MCF 10A (cell line): ENCODE results near the gene KIAA0319L. TPM values are rescaled to one million over a fixed set of nuclear protein-coding genes. Genes with fewer than 3 reads are reported as not detected.
"Not testable (repeated sequence)": the region's sequence is repeated elsewhere in the genome, so short reads cannot be mapped to it uniquely, and the experiment has no call there.

Source experiments
- BruUV-seq: library from RNA; stranded (reverse); fragments of 400-500 nt; replicated peaks from 2 replicates; lab custom pipeline; 2021; lab: Mats Ljungman, UMichigan
- CTCF ChIA-PET: fragments of 300-600 bp; sonication (Branson Sonifier 250); formaldehyde crosslinking; extraction: SDS; loops from one replicate; lab custom pipeline; 2021; ENCODE audit warnings: antibody characterized with exemption, inconsistent platforms; lab: Yijun Ruan, JAX
- POLR2A ChIA-PET: fragments of 300-600, 350-650 bp; sonication (Branson Sonifier 250); formaldehyde crosslinking; extraction: SDS; loops from one replicate; lab custom pipeline; 2020; ENCODE audit warnings: antibody characterized with exemption, inconsistent platforms; lab: Yijun Ruan, JAX
- DNase-seq: peaks from one replicate; pipeline ENCODE4 v3.0.0-alpha.2; 2018; ENCODE audit not compliant: unreplicated experiment
- H3K27ac Mint-ChIP-seq: one replicate; pipeline ENCODE4 v1.8.0; 2022; ENCODE audit warnings: mild to moderate bottlenecking, low read depth, mixed read lengths; ENCODE audit not compliant: unreplicated experiment
- H3K27me3 Mint-ChIP-seq: one replicate; pipeline ENCODE4 v1.8.0; 2022; ENCODE audit warnings: mixed read lengths; ENCODE audit not compliant: insufficient read depth, unreplicated experiment
- H3K36me3 Mint-ChIP-seq: one replicate; pipeline ENCODE4 v1.8.0; 2022; ENCODE audit warnings: mild to moderate bottlenecking, moderate library complexity, mixed read lengths; ENCODE audit not compliant: insufficient read depth, unreplicated experiment
- H3K4me1 Mint-ChIP-seq: one replicate; pipeline ENCODE4 v1.8.0; 2022; ENCODE audit warnings: mixed read lengths; ENCODE audit not compliant: insufficient read depth, unreplicated experiment
- H3K4me3 Mint-ChIP-seq: one replicate; pipeline ENCODE4 v1.8.0; 2022; ENCODE audit warnings: mild to moderate bottlenecking, moderate library complexity, mixed read lengths; ENCODE audit not compliant: unreplicated experiment
- H3K9me3 Mint-ChIP-seq: one replicate; pipeline ENCODE4 v1.8.0; 2022; ENCODE audit warnings: mixed read lengths; ENCODE audit not compliant: unreplicated experiment
- intact Hi-C: fragments of 100-400 bp; cut with micrococcal nuclease; formaldehyde crosslinking; loops from 2 replicates; pipeline ENCODE4 v1.14.1; 2022
- total RNA-seq: library from RNA; stranded (reverse); gene quantifications from 2 replicates; pipeline ENCODE4 v1.2.3, GENCODE V29; 2022
- TF ChIP-seq, protein P1 (sequence below): fragments of 200-600 bp; IDR thresholded peaks from one replicate; pipeline ENCODE4 v1.8.0; 2022; ENCODE audit warnings: antibody characterized with exemption, mild to moderate bottlenecking; ENCODE audit not compliant: unreplicated experiment

Gene KIAA0319L
- total RNA-seq, 1 experiment from 2014 or later, result 50.7 TPM

DNA sequence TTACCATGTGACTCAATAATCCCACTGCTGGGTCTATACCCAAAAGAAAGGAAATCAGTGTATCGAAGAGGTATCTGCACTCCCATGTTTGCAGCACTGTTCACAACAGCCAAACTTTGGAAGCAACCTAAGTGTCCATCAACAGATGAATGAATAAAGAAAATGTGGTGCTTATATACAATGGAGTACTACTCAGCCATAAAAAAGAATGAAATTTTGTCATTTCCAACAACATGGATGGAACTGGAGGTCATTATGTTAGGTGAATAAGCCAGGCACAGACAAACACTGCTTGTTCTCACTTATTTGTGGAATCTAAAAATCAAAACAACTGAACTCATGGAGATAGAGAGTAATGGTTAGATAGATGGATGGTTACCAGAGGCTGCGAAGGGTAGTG, 79.3 kb downstream of the KIAA0319L start:
- TF ChIP-seq, protein P1, sequence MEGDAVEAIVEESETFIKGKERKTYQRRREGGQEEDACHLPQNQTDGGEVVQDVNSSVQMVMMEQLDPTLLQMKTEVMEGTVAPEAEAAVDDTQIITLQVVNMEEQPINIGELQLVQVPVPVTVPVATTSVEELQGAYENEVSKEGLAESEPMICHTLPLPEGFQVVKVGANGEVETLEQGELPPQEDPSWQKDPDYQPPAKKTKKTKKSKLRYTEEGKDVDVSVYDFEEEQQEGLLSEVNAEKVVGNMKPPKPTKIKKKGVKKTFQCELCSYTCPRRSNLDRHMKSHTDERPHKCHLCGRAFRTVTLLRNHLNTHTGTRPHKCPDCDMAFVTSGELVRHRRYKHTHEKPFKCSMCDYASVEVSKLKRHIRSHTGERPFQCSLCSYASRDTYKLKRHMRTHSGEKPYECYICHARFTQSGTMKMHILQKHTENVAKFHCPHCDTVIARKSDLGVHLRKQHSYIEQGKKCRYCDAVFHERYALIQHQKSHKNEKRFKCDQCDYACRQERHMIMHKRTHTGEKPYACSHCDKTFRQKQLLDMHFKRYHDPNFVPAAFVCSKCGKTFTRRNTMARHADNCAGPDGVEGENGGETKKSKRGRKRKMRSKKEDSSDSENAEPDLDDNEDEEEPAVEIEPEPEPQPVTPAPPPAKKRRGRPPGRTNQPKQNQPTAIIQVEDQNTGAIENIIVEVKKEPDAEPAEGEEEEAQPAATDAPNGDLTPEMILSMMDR, result no peak
- H3K9me3 Mint-ChIP-seq, result no peaks in the 10 kb centered on the region
- no peak for DNase-seq
- ChIA-PET CTCF (no interaction called here), POLR2A (no interaction called here)
- peaks cover 31% of the 10 kb centered on the region for H3K36me3 Mint-ChIP-seq
- H3K27me3 Mint-ChIP-seq, result no peaks in the 10 kb centered on the region
- intact Hi-C loops, result no loop called here
- BruUV-seq, result no TSS peak
- H3K4me1 Mint-ChIP-seq, result peaks cover 6% of the 10 kb centered on the region
- no peak overlapping the region for H3K27ac Mint-ChIP-seq
- H3K4me3 Mint-ChIP-seq, result no peak overlapping the region

DNA sequence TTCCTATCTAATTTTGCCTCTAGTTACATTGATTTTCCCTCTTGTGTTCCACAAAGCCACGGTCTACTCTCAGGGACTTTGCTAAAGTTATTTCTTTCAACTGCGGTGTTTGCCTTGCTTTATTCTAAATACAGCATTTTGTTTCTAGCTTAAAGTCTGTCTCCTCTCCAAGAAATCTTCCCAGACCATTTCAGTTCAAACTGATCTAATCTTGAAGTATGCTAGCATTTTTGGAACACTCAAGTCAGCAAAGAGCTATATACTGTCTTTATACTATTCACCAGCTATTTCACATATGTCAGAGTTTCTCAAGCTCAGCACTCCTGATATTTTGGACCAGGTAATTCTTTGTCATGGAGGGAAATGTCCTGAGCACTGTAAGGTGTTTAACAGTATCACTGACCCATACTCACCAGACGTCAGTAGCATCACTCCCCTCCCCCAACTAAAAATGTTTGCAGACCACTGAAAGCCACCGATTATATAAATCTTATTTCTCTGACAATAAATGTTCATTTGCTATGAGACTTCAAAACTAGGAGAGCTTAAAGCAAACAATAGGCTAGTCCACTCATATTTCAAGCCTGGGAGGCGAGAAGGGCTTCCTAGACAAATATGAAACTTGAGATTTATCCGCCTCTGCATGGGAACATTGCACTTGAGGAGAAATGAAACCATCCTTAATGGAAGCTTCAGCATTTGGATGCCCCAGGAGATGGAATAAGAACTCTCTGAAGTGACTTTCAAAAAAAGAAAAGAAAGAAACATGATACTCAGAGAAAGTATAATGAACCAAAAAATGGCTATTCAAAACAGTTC, 81.1 kb downstream of the KIAA0319L start:
- no TSS peak for BruUV-seq
- Mint-ChIP-seq H3K27ac (no peak overlapping the region), H3K9me3 (no peaks in the 10 kb centered on the region), H3K4me3 (no peak overlapping the region), H3K4me1 (peaks cover 6% of the 10 kb centered on the region), H3K36me3 (peaks cover 43% of the 10 kb centered on the region), H3K27me3 (no peaks in the 10 kb centered on the region)
- intact Hi-C loops, result no loop called here
- POLR2A ChIA-PET, result interaction anchor here (0.5 to 1.6 kb wide), 3 partner anchors 10 to 76 kb away, joined by 3 to 5 read pairs (median 4); no protein-coding TSS in a partner anchor
- CTCF ChIA-PET, result interaction anchor here (0.7 to 1.4 kb wide), 2 partner anchors 25 to 26 kb away, joined by 3 to 4 read pairs; no protein-coding TSS in a partner anchor
- no peak for DNase-seq
- TF ChIP-seq, protein P1, result no peak

GRCh38 chr1:35475356-35475755, 81.8 kb downstream of the KIAA0319L start:
- CTCF ChIA-PET, result interaction anchor here (1.1 to 1.4 kb wide), 2 partner anchors 24 to 25 kb away, joined by 3 to 4 read pairs; no protein-coding TSS in a partner anchor
- peaks cover 47% of the 10 kb centered on the region for H3K36me3 Mint-ChIP-seq
- H3K27me3 Mint-ChIP-seq, result no peaks in the 10 kb centered on the region
- H3K27ac Mint-ChIP-seq, result no peak overlapping the region
- TF ChIP-seq, protein P1, result no peak
- POLR2A ChIA-PET, result interaction anchor here (1.6 kb wide), 1 partner anchor 10 kb away, joined by 5 read pairs; no protein-coding TSS in a partner anchor
- intact Hi-C loops, result no loop called here
- BruUV-seq, result no TSS peak
- no peaks in the 10 kb centered on the region for H3K9me3 Mint-ChIP-seq
- no peak overlapping the region for H3K4me3 Mint-ChIP-seq
- DNase-seq, result no peak
- peaks cover 6% of the 10 kb centered on the region for H3K4me1 Mint-ChIP-seq

GRCh38 chr1:35473216-35473615, 84.0 kb downstream of the KIAA0319L start:
- H3K4me3 Mint-ChIP-seq, H3K27ac Mint-ChIP-seq, DNase-seq, BruUV-seq, POLR2A ChIA-PET, CTCF ChIA-PET, intact Hi-C loops, H3K9me3 Mint-ChIP-seq, H3K27me3 Mint-ChIP-seq: not testable (repeated sequence)
- H3K4me1 Mint-ChIP-seq, result peaks cover 12% of the 10 kb centered on the region
- H3K36me3 Mint-ChIP-seq, result peaks cover 56% of the 10 kb centered on the region
